ENCODE results near the gene B4GALNT2.

GRCh38 chr17:49106321-49107210 lies 26.0 kb upstream of the B4GALNT2 start:
- peak; percentile 36; the same call in 1 of the 2 replicates for TF ChIP-seq ZMYM3 (CRISPR knock-in tag; IDR thresholded peaks at IDR 0.05)
- no peak for TF ChIP-seq CTCF (CRISPR knock-in tag; IDR thresholded peaks at IDR 0.05)
- no peak for TF ChIP-seq IRF9 (CRISPR knock-in tag; IDR thresholded peaks at IDR 0.05; ENCODE audit: borderline replicate concordance)
- no peak; the same call in 1 of the 2 replicates for TF ChIP-seq TAF1 (CRISPR knock-in tag; IDR thresholded peaks at IDR 0.05)
- TF ChIP-seq ZNF318 (CRISPR knock-in tag; IDR thresholded peaks at IDR 0.05), result no peak
